ENCODE data around the gene COX7B. TPM values are rescaled to one million over a fixed set of nuclear protein-coding genes. Genes with fewer than 3 reads are reported as not detected.
"Not testable (repeated sequence)": the region's sequence is repeated elsewhere in the genome, so short reads cannot be mapped to it uniquely, and the experiment has no call there.

COX7B gene
- polyA plus RNA-seq, 1 donor: 311 TPM

GRCh38 chrX:77937291-77937690 is 38.0 kb downstream of the COX7B start:
- DNase-seq: no peak

GRCh38 chrX:77938083-77938680 is 38.9 kb downstream of the COX7B start:
- DNase-seq: no peak

- DNase-seq: not testable (repeated sequence)
Observed at GRCh38 chrX:77945031-77945430, 45.8 kb downstream of the COX7B start.

GRCh38 chrX:77945910-77946545 is 46.8 kb downstream of the COX7B start:
- no peak for DNase-seq

GRCh38 chrX:77946571-77946970 is 47.3 kb downstream of the COX7B start:
- DNase-seq: no peak

GRCh38 chrX:77949840-77950239 is 50.6 kb downstream of the COX7B start:
- DNase-seq: no peak

GRCh38 chrX:77952173-77952572 is 52.9 kb downstream of the COX7B start:
- DNase-seq: no peak

- no peak for DNase-seq
Observed at GRCh38 chrX:77953302-77953701, 54.0 kb downstream of the COX7B start.

GRCh38 chrX:77953708-77954107 is 54.4 kb downstream of the COX7B start:
- DNase-seq: no peak

Other genes starting within 250 kb of the COX7B start
- 105 TPM for gene ATRX, start 113.3 kb upstream of the COX7B start, polyA plus RNA-seq (ENCODE audit: insufficient read length)
- 100 TPM for gene MAGT1, start 4.0 kb upstream of the COX7B start, polyA plus RNA-seq (ENCODE audit: insufficient read length)
- gene ATP7A, start 11.2 kb downstream of the COX7B start, polyA plus RNA-seq (ENCODE audit: insufficient read length): 19.2 TPM
- 0.52 TPM for gene PGAM4, start 70.2 kb downstream of the COX7B start, polyA plus RNA-seq (ENCODE audit: insufficient read length)
- 390 TPM for gene PGK1, start 204.8 kb downstream of the COX7B start, polyA plus RNA-seq (ENCODE audit: insufficient read length)
- gene TAF9B, start 240.2 kb downstream of the COX7B start, polyA plus RNA-seq (ENCODE audit: insufficient read length): 55.6 TPM